Panc1 (cell line): Measurements from ENCODE around the gene NUP210. TPM values are rescaled to one million over a fixed set of nuclear protein-coding genes. Genes with fewer than 3 reads are reported as not detected.

ENCODE experiments used
- ATAC-seq: fragments of 200-7000 bp; cut with Tn5 transposase; 2 replicates; pipeline ENCODE4 v1.9.1; 2020; ENCODE audit warnings: mild to moderate bottlenecking, moderate library complexity
- BruUV-seq: library from RNA; stranded (reverse); fragments of 400-500 nt; replicated peaks from 2 replicates; lab custom pipeline; 2021; lab: Mats Ljungman, UMichigan
- CTCF ChIA-PET: fragments of 300-600 bp; sonication (Branson Sonifier 250); formaldehyde crosslinking; loops from one replicate; lab custom pipeline; 2022; ENCODE audit warnings: antibody characterized with exemption; lab: Charles Lee
- POLR2A ChIA-PET: fragments of 300-600 bp; sonication (Branson Sonifier 250); formaldehyde crosslinking; loops from one replicate; lab custom pipeline; 2022; ENCODE audit warnings: antibody characterized with exemption; lab: Charles Lee
- DNase-seq: peaks from one replicate; pipeline ENCODE4 v3.0.0-alpha.2; 2010; ENCODE audit warnings: low read depth, low spot score
- H3K27ac ChIP-seq: 2 replicates; pipeline ENCODE4 v1.5.1; 2011; ENCODE audit warnings: mild to moderate bottlenecking, low read length, inconsistent platforms
- H3K27me3 ChIP-seq: fragments of 200-500 bp; sonication (Bioruptor generic); 2 replicates; pipeline ENCODE4 v1.6.0; 2014; ENCODE audit warnings: low read length, inconsistent platforms; ENCODE audit not compliant: control insufficient read depth, insufficient read depth
- H3K36me3 ChIP-seq: fragments of 200-500 bp; sonication (Bioruptor generic); 2 replicates; pipeline ENCODE4 v1.5.1; 2014; ENCODE audit warnings: inconsistent platforms, mild to moderate bottlenecking, low read length, moderate library complexity; ENCODE audit not compliant: control insufficient read depth, insufficient read depth
- H3K4me1 ChIP-seq: 2 replicates; pipeline ENCODE4 v1.5.1; 2011; ENCODE audit warnings: inconsistent platforms, mild to moderate bottlenecking, low read length, moderate library complexity; ENCODE audit not compliant: control insufficient read depth, insufficient read depth
- H3K4me3 ChIP-seq, 2 experiments: 2 replicates each; pipeline ENCODE4 v1.5.1; 2011 to 2012; ENCODE audit warnings: low read depth in 2 of 2, low read length in 2 of 2, mild to moderate bottlenecking in 2 of 2, inconsistent platforms in 1 of 2, moderate library complexity in 1 of 2
- H3K9me3 ChIP-seq: fragments of 200-500 bp; sonication (Bioruptor generic); 2 replicates; pipeline ENCODE4 v1.5.1; 2014; ENCODE audit warnings: low read depth, mild to moderate bottlenecking, inconsistent platforms, low read length, moderate library complexity; ENCODE audit not compliant: control insufficient read depth, insufficient read depth
- CTCF ChIP-seq: fragments of 450-650 bp; IDR thresholded peaks from 2 replicates; pipeline ENCODE4 v1.5.1; 2017; ENCODE audit warnings: mild to moderate bottlenecking
- POLR2AphosphoS5 ChIP-seq: IDR thresholded peaks from 2 replicates; pipeline ENCODE4 v1.6.1; 2012; ENCODE audit warnings: mild to moderate bottlenecking, low read depth, low read length, moderate library complexity
- REST ChIP-seq, 2 experiments: IDR thresholded peaks; 2 replicates each; pipeline ENCODE4 v1.6.1; 2011 to 2012; ENCODE audit warnings: low read depth in 2 of 2, control low read depth in 1 of 2, low read length in 1 of 2, mild to moderate bottlenecking in 1 of 2, moderate library complexity in 1 of 2; ENCODE audit not compliant: insufficient read depth in 1 of 2
- SIN3A ChIP-seq: IDR thresholded peaks from 2 replicates; pipeline ENCODE4 v1.6.1; 2012; ENCODE audit warnings: low read depth, mild to moderate bottlenecking, low read length, moderate library complexity, borderline replicate concordance; ENCODE audit not compliant: insufficient read depth
- TCF7L2 ChIP-seq: IDR thresholded peaks from 2 replicates; pipeline ENCODE4 v1.6.1; 2011; ENCODE audit warnings: mild to moderate bottlenecking, low read depth, low read length, inconsistent platforms
- in situ Hi-C: cut with HindIII; loops from 2 replicates; pipeline ENCODE4 v1.10.0; 2016; ENCODE audit warnings: low sequenced_read_pairs, low pct_unique_long_range_greater_than_20kb
- intact Hi-C: fragments of 100-400 bp; cut with micrococcal nuclease; formaldehyde crosslinking; loops from one replicate; pipeline ENCODE4 v1.10.0; 2022; ENCODE audit not compliant: unreplicated experiment
- total RNA-seq: library from RNA; stranded (reverse); gene quantifications from one replicate; pipeline ENCODE4 v1.2.1, GENCODE V29; 2021; ENCODE audit not compliant: unreplicated experiment

Gene NUP210
- total RNA-seq, 1 experiment from 2014 or later = 36.8 TPM

GRCh38 chr3:13415236-13415986 is 4.7 kb downstream of the NUP210 start:
- intact Hi-C loops = no loop called here
- in situ Hi-C loops = no loop called here
- H3K4me1 ChIP-seq = peaks cover 6% of the 10 kb centered on the region
- H3K27me3 ChIP-seq = no peaks in the 10 kb centered on the region
- no peak overlapping the region for H3K4me3 ChIP-seq
- ChIA-PET CTCF (no interaction called here), POLR2A (no interaction called here)
- H3K36me3 ChIP-seq = no peaks in the 10 kb centered on the region
- TF ChIP-seq SIN3A (no peak), TCF7L2 (no peak), CTCF (no peak), REST (IDR thresholded peaks at IDR 0.05; ENCODE audit: insufficient read depth in 1 of 2, low read depth in 2 of 2, low read length in 1 of 2) (no peak), POLR2AphosphoS5 (no peak)
- ATAC-seq (no peak), DNase-seq (no peak)
- no peak overlapping the region for H3K27ac ChIP-seq
- H3K9me3 ChIP-seq = no peaks in the 10 kb centered on the region
- BruUV-seq = no TSS peak

- ChIA-PET CTCF (no interaction called here), POLR2A (no interaction called here)
- Histone ChIP-seq H3K4me3 (no peak overlapping the region), H3K27me3 (no peaks in the 10 kb centered on the region), H3K27ac (no peak overlapping the region), H3K9me3 (no peaks in the 10 kb centered on the region), H3K4me1 (peaks cover 6% of the 10 kb centered on the region), H3K36me3 (no peaks in the 10 kb centered on the region)
- intact Hi-C loops (no loop called here), in situ Hi-C loops (no loop called here)
- peak; percentile 64 for ATAC-seq
- BruUV-seq = no TSS peak
- TF ChIP-seq REST (IDR thresholded peaks at IDR 0.05; ENCODE audit: insufficient read depth in 1 of 2, low read depth in 2 of 2, low read length in 1 of 2) (no peak), POLR2AphosphoS5 (no peak), SIN3A (no peak)
- no peak for DNase-seq
Observed at GRCh38 chr3:13414040-13414729, 5.9 kb downstream of the NUP210 start.
